Measurements from ENCODE around the gene SEPTIN12.

DNA sequence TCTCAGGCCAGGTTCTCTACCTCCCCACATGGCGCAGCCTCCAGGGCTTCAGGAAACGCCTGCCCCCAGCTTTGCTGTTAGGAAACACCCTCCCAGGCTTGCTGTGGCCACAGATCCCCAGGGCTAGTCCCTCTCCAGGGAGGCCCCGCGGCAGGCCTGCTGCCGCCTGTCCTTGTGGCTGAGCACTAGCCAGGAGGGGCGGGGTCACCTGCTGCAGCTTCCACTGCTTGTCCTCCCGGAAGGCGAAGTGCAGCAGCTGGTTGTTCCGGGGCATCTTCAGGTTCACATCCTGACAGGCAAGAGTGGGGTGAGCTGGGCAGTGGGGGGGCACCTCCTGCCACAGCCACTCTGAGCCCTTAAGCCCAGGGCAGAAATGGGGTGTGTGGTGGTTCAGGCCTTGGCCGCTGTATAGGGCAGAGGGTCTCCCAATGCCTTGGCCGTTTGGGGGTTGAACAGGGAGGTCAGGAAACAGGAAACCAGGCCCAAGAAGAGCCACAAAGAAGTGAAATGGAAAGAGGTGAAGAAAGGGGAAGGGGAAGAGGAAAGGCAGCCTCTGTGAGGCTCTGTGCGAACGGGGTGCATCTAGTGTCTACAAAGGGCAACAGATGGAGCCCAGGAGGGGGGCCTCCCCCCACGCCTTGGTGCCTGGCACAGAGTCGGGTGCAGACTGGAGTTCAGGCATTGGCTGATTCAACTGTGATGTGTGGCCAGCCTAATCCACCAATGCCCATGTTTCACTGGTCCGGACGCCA, 12.3 kb upstream of the SEPTIN12 start:
- TF ChIP-seq CTCF (conservative IDR thresholded peaks at IDR 0.05; ENCODE audit: low read depth, low read length) (no peak), EZH2 (IDR thresholded peaks at IDR 0.05; ENCODE audit: borderline replicate concordance, low read depth, low read length, poor library complexity, severe bottlenecking) (no peak)

Measured in A673 (cell line).